K562 (cell line): ENCODE results near the gene KAZALD1. TPM values are rescaled to one million over a fixed set of nuclear protein-coding genes. Genes with fewer than 3 reads are reported as not detected.

ENCODE experiments used
- ATAC-seq: fragments of 200-7000 bp; cut with Tn5 transposase; 3 replicates; pipeline ENCODE4 v1.9.1; 2020; ENCODE audit warnings: moderate library complexity
- BruUV-seq: library from RNA; stranded (reverse); fragments of 400-500 nt; replicated peaks from 2 replicates; lab custom pipeline; 2021; lab: Mats Ljungman, UMichigan
- CTCF ChIA-PET: fragments of 300-600 bp; formaldehyde crosslinking; extraction: SDS; loops from one replicate; lab custom pipeline; 2021; ENCODE audit warnings: low intra/inter-chr PET ratio; lab: Yijun Ruan, JAX
- POLR2A ChIA-PET: fragments of 300-600, 350-650 bp; sonication (Branson Sonifier 250); formaldehyde crosslinking; extraction: SDS; loops from one replicate; lab custom pipeline; 2021; ENCODE audit warnings: antibody characterized with exemption, inconsistent platforms; lab: Yijun Ruan, JAX
- DNase-seq, 4 experiments: peaks; one replicate each; pipeline versions ENCODE4 v3.0.0 to v3.0.0-alpha.2; 2011 to 2018; ENCODE audit warnings: low spot score in 3 of 4, mixed read lengths in 3 of 4; ENCODE audit errors: extremely low read depth in 1 of 4
- FAIRE-seq: peaks from 2 replicates; lab custom pipeline; 2011; peaks lifted over from hg19 to GRCh38; lab: Jason Lieb, UNC
- H2AFZ ChIP-seq: 2 replicates; pipeline ENCODE4 v1.6.0; 2011; ENCODE audit warnings: low read depth, low read length, control low read depth, inconsistent platforms
- H3K27ac ChIP-seq: fragments of 200-600 bp; 3 replicates; pipeline ENCODE4 v1.8.0; 2011; ENCODE audit warnings: low read depth, mild to moderate bottlenecking, control low read depth, inconsistent platforms, low read length, moderate library complexity, mixed read lengths; ENCODE audit errors: extremely low read depth
- H3K27me3 ChIP-seq, 2 experiments: fragments of 300-600 bp in 1 of 2; 2 replicates in 1 of 2; 3 replicates in 1 of 2; pipeline versions ENCODE4 v1.6.0 to v1.8.0; 2011; ENCODE audit warnings: inconsistent platforms in 2 of 2, low read length in 2 of 2, mild to moderate bottlenecking in 1 of 2, mixed read lengths in 1 of 2, moderate library complexity in 1 of 2; ENCODE audit not compliant: control insufficient read depth in 2 of 2, insufficient read depth in 2 of 2
- H3K36me3 ChIP-seq: fragments of 300-600 bp; 3 replicates; pipeline ENCODE4 v1.8.0; 2011; ENCODE audit warnings: mild to moderate bottlenecking, low read length, inconsistent platforms; ENCODE audit not compliant: control insufficient read depth, insufficient read depth
- H3K4me1 ChIP-seq, 2 experiments: fragments of 200-600 bp in 1 of 2; replicated peaks in 1 of 2; 2 replicates in 1 of 2; 3 replicates in 1 of 2; pipeline versions ENCODE4 v1.5.1 to v1.8.0; 2011; ENCODE audit warnings: inconsistent platforms in 2 of 2, low read length in 2 of 2, mild to moderate bottlenecking in 1 of 2, mixed read lengths in 1 of 2, moderate library complexity in 1 of 2; ENCODE audit not compliant: control insufficient read depth in 2 of 2, insufficient read depth in 2 of 2
- H3K4me2 ChIP-seq: 2 replicates; pipeline ENCODE4 v1.6.1; 2011; ENCODE audit warnings: low read length, control low read depth, inconsistent platforms, mixed read lengths; ENCODE audit not compliant: insufficient read depth
- H3K4me3 ChIP-seq: fragments of 200-600 bp; sonication (generic), shearing (Covaris generic); 2 replicates; pipeline ENCODE4 v1.5.1; 2016; ENCODE audit warnings: control low read depth, inconsistent platforms
- H3K79me2 ChIP-seq: fragments of 200-600 bp; 3 replicates; pipeline ENCODE4 v1.8.0; 2011; ENCODE audit warnings: low read length, inconsistent platforms; ENCODE audit not compliant: control insufficient read depth, insufficient read depth
- H3K9ac ChIP-seq, 2 experiments: 2 replicates each; pipeline versions ENCODE4 v1.6.0 to v1.6.1; 2011; ENCODE audit warnings: low read depth in 2 of 2, low read length in 2 of 2, control low read depth in 1 of 2, inconsistent platforms in 1 of 2, mild to moderate bottlenecking in 1 of 2, mixed read lengths in 1 of 2; ENCODE audit not compliant: insufficient read depth in 1 of 2
- H3K9me1 ChIP-seq: one replicate; pipeline ENCODE4 v1.6.0; 2011; ENCODE audit warnings: inconsistent platforms, mild to moderate bottlenecking, low read length, moderate library complexity; ENCODE audit not compliant: control insufficient read depth, insufficient read depth
- H3K9me3 ChIP-seq: replicated peaks from 2 replicates; pipeline ENCODE4 v1.5.1; 2011; ENCODE audit warnings: low read depth, low read length, inconsistent platforms; ENCODE audit not compliant: control insufficient read depth, insufficient read depth
- H4K20me1 ChIP-seq: replicated peaks from 2 replicates; pipeline ENCODE4 v1.6.1; 2011; ENCODE audit warnings: low read length, inconsistent platforms, mixed read lengths; ENCODE audit not compliant: control insufficient read depth, insufficient read depth
- CREM ChIP-seq: IDR thresholded peaks from 2 replicates; pipeline ENCODE4 v1.6.1; 2014; ENCODE audit warnings: antibody characterized with exemption, low read depth
- JUN ChIP-seq, 2 experiments: sonication (generic) in 1 of 2; formaldehyde crosslinking in 1 of 2; IDR thresholded peaks; 2 replicates each; pipeline versions ENCODE4 v1.6.1 to v1.8.0; 2012 to 2022; ENCODE audit warnings: borderline replicate concordance in 2 of 2, mild to moderate bottlenecking in 2 of 2, improper control_type of control experiment in 1 of 2, low read depth in 1 of 2, low read length in 1 of 2, missing genetic modification reagents in 1 of 2
- MXI1 ChIP-seq: IDR thresholded peaks from 2 replicates; pipeline ENCODE4 v1.6.1; 2011; ENCODE audit warnings: low read depth, mild to moderate bottlenecking, improper control_type of control experiment, low read length
- SAP30 ChIP-seq: fragments of 200-600 bp; sonication (generic); IDR thresholded peaks from 2 replicates; pipeline ENCODE4 v1.6.1; 2012; ENCODE audit warnings: borderline replicate concordance, low read depth, mild to moderate bottlenecking, moderate library complexity, low read length, control low read depth, inconsistent platforms; ENCODE audit not compliant: insufficient read depth, poor library complexity, severe bottlenecking
- WGBS: fragments of 100-300 bp; shearing (Covaris generic); methylation state at CpG from one replicate; pipeline ENCODE4 v1.1.6; 2016; ENCODE audit warnings: low coverage, mixed read lengths; ENCODE audit not compliant: insufficient coverage; ENCODE audit errors: missing lambda C conversion rate; 5-methylcytosine and 5-hydroxymethylcytosine counted together
- in situ Hi-C: fragments of 300-500 bp; cut with MboI; formaldehyde crosslinking; loops from 4 replicates; pipeline ENCODE4 v1.15.0; 2018; ENCODE audit warnings: inconsistent platforms, mixed read lengths
- intact Hi-C: fragments of 100-400 bp; cut with micrococcal nuclease; formaldehyde crosslinking; loops from 2 replicates; pipeline ENCODE4 v1.14.2; 2022
- polyA plus RNA-seq, 8 experiments: library from polyadenylated mRNA; depleted of rRNA in 4 of 8; stranded (reverse) in 5 of 8; unstranded in 3 of 8; fragments of >200 nt; fragmentation: Nextera tagmentation in 2 of 8; fragmentation: Illumina TruSeq in 1 of 8; extraction: Ambion mirVana in 2 of 8; extraction: Trizol in 1 of 8; gene quantifications; 2 replicates each; pipeline versions ENCODE4 v1.2.1 to v1.2.3, GENCODE V29; 2011 to 2014; ENCODE audit warnings: inconsistent platforms in 1 of 8, missing spikeins in 1 of 8
- total RNA-seq, 7 experiments: library from RNA; depleted of rRNA in 6 of 7; stranded (reverse); fragments of >200 nt in 6 of 7; fragmentation: Illumina TruSeq in 2 of 7; extraction: Trizol in 2 of 7; gene quantifications; 2 replicates each; pipeline versions ENCODE4 v1.2.1 to v1.2.3, GENCODE V29; 2011 to 2021; ENCODE audit warnings: low replicate concordance in 1 of 7
- TF ChIP-seq, protein P1 (sequence below), 2 experiments: fragments of 450-650 bp; formaldehyde crosslinking in 1 of 2; IDR thresholded peaks; 2 replicates each; pipeline versions ENCODE4 v1.4.0 to v1.6.1; 2014 to 2020; ENCODE audit warnings: mild to moderate bottlenecking in 2 of 2, borderline replicate concordance in 1 of 2, low read depth in 1 of 2
- TF ChIP-seq, protein P2 (sequence below), 3 experiments: fragments of 200-800 bp in 1 of 3; fragments of 250-450 bp in 1 of 3; fragments of 450-650 bp in 1 of 3; sonication (Bioruptor Pico) in 1 of 3; sonication (Bioruptor generic) in 1 of 3; formaldehyde crosslinking in 1 of 3; IDR thresholded peaks; 2 replicates each; pipeline versions ENCODE4 v1.6.1 to v1.8.0; 2016 to 2022; ENCODE audit warnings: mild to moderate bottlenecking in 2 of 3, missing genetic modification characterization in 2 of 3, missing compliant biosample characterization in 1 of 3, moderate library complexity in 1 of 3

KAZALD1 gene
- total and polyA plus RNA-seq, 9 of the 15 experiments (the other 6 are each of a cell fraction or from before 2014, with no cell fraction given) = 0.15 to 10.0 (median 4.9) TPM

DNA sequence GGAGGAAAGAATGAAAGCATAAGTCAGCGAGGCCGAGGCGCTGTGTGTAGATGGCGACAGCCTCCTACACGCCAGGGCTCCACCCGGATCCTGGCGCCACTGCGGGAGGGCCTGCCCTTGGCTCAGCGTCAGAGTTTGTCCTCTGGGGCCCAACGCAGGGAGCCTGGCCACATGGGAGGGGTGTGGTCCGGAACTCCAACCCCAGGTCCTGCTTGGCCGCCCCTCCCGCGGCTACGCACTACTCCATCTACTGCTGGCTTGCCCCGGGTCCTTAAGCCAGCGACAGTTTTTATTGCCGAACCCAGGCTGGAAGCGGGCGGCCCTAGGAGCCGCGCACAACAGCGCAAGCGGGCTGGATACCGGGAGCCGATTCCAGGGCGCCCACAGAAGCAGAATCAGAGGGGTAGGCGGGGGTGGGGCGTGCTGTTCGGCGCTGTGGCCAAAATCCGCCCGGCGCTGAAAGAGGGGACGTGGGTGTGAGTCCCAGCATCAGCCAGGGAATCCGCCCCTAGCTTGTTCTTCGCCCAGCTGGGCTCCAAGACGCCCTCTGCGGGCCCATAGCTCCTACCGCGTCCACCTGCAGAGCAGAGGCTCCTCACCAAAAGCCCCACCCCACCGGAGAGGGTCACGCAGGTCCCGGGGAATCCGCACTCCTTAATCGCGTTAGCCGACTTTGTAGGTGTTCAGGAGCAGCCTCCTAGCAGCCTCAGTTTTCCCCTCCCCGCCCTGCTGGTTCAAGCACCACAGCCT lies 4.5 kb downstream of the KAZALD1 start:
- H3K9me1 ChIP-seq = no peaks in the 10 kb centered on the region
- H3K79me2 ChIP-seq = peaks cover 28% of the 10 kb centered on the region
- FAIRE-seq (peak; percentile 96), ATAC-seq (peak; percentile 81), DNase-seq (peak; percentile 71 to 91 (median 78))
- peak overlapping the region; percentile 69 to 90 for H3K9ac ChIP-seq
- peak overlapping the region; percentile 88 for H3K27ac ChIP-seq
- peak overlapping the region; percentile 58 for H3K4me3 ChIP-seq
- intact Hi-C loops (loop anchor here (2.0 to 10.0 kb wide), 4 partner anchors 24 to 988 kb away; partner anchors contain the start of genes ARMH3, PDZD7 and SFXN3), in situ Hi-C loops (no loop called here)
- H3K36me3 ChIP-seq = no peaks in the 10 kb centered on the region
- peak overlapping the region; percentile 83 for H2AFZ ChIP-seq
- H4K20me1 ChIP-seq = no peaks in the 10 kb centered on the region
- no peaks in the 10 kb centered on the region for H3K9me3 ChIP-seq
- BruUV-seq = no TSS peak
- peaks cover 50 to 67% of the 10 kb centered on the region in 2 experiments for H3K4me1 ChIP-seq
- H3K4me2 ChIP-seq = peak overlapping the region; percentile 81
- CTCF ChIA-PET = interaction anchor here (0.7 to 3.7 kb wide), 4 partner anchors 16 to 67 kb away, joined by 3 to 37 read pairs (median 19); partner anchors contain the start of gene LZTS2
- under 1% methylated on average over 33 of the region's 49 CpGs for WGBS
- H3K27me3 ChIP-seq = no peaks in the 10 kb centered on the region
- POLR2A ChIA-PET = interaction anchor here (0.7 to 1.4 kb wide), 4 partner anchors 8 to 52 kb away, joined by 3 to 5 read pairs (median 4); no protein-coding TSS in a partner anchor
- TF ChIP-seq MXI1 = peak; percentile 64; the same call in 1 of the 2 replicates
- TF ChIP-seq, protein P1, sequence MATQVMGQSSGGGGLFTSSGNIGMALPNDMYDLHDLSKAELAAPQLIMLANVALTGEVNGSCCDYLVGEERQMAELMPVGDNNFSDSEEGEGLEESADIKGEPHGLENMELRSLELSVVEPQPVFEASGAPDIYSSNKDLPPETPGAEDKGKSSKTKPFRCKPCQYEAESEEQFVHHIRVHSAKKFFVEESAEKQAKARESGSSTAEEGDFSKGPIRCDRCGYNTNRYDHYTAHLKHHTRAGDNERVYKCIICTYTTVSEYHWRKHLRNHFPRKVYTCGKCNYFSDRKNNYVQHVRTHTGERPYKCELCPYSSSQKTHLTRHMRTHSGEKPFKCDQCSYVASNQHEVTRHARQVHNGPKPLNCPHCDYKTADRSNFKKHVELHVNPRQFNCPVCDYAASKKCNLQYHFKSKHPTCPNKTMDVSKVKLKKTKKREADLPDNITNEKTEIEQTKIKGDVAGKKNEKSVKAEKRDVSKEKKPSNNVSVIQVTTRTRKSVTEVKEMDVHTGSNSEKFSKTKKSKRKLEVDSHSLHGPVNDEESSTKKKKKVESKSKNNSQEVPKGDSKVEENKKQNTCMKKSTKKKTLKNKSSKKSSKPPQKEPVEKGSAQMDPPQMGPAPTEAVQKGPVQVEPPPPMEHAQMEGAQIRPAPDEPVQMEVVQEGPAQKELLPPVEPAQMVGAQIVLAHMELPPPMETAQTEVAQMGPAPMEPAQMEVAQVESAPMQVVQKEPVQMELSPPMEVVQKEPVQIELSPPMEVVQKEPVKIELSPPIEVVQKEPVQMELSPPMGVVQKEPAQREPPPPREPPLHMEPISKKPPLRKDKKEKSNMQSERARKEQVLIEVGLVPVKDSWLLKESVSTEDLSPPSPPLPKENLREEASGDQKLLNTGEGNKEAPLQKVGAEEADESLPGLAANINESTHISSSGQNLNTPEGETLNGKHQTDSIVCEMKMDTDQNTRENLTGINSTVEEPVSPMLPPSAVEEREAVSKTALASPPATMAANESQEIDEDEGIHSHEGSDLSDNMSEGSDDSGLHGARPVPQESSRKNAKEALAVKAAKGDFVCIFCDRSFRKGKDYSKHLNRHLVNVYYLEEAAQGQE (IDR thresholded peaks at IDR 0.05; ENCODE audit: borderline replicate concordance) = peak; percentile 78
- TF ChIP-seq, protein P1 (CRISPR knock-in tag; IDR thresholded peaks at IDR 0.05; ENCODE audit: low read depth) = no peak; the same call in 1 of the 2 replicates
- peak; percentile 65 for TF ChIP-seq CREM
- TF ChIP-seq JUN (IDR thresholded peaks at IDR 0.05; ENCODE audit: borderline replicate concordance, low read depth, low read length) = 0 out of 2 replicates have a peak, but pooled peaks have one; percentile 19
- TF ChIP-seq JUN (CRISPR knock-in tag; IDR thresholded peaks at IDR 0.05; ENCODE audit: borderline replicate concordance) = no peak
- TF ChIP-seq, protein P2, sequence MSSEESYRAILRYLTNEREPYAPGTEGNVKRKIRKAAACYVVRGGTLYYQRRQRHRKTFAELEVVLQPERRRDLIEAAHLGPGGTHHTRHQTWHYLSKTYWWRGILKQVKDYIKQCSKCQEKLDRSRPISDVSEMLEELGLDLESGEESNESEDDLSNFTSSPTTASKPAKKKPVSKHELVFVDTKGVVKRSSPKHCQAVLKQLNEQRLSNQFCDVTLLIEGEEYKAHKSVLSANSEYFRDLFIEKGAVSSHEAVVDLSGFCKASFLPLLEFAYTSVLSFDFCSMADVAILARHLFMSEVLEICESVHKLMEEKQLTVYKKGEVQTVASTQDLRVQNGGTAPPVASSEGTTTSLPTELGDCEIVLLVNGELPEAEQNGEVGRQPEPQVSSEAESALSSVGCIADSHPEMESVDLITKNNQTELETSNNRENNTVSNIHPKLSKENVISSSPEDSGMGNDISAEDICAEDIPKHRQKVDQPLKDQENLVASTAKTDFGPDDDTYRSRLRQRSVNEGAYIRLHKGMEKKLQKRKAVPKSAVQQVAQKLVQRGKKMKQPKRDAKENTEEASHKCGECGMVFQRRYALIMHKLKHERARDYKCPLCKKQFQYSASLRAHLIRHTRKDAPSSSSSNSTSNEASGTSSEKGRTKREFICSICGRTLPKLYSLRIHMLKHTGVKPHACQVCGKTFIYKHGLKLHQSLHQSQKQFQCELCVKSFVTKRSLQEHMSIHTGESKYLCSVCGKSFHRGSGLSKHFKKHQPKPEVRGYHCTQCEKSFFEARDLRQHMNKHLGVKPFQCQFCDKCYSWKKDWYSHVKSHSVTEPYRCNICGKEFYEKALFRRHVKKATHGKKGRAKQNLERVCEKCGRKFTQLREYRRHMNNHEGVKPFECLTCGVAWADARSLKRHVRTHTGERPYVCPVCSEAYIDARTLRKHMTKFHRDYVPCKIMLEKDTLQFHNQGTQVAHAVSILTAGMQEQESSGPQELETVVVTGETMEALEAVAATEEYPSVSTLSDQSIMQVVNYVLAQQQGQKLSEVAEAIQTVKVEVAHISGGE (CRISPR knock-in tag; IDR thresholded peaks at IDR 0.05) = no peak
- peak; percentile 52 for TF ChIP-seq SAP30
